ENCODE results near the gene VAMP1.

- TF ChIP-seq CTCF (IDR thresholded peaks at IDR 0.05) (no peak), POLR2A (IDR thresholded peaks at IDR 0.05) (peak; percentile 42)
These were observed 17.4 kb downstream of the VAMP1 start for GRCh38 chr12:6452944-6453630.

Data from transverse colon (tissue), 3 donors.